CD4-positive, alpha-beta T cell treated with Interleukin-15 for 4 hours (primary cell): ENCODE measurements around the gene ANKRD29.
A peak's percentile ranks its signal among the peaks of the same experiment; 100 is the strongest.
"Not testable (repeated sequence)": the region's sequence is repeated elsewhere in the genome, so short reads cannot be mapped to it uniquely, and the experiment has no call there.

Experiments used
- DNase-seq: peaks from one replicate; pipeline ENCODE4 v3.0.0-alpha.2; 2020; ENCODE audit warnings: low spot score

ANKRD29 gene

DNA sequence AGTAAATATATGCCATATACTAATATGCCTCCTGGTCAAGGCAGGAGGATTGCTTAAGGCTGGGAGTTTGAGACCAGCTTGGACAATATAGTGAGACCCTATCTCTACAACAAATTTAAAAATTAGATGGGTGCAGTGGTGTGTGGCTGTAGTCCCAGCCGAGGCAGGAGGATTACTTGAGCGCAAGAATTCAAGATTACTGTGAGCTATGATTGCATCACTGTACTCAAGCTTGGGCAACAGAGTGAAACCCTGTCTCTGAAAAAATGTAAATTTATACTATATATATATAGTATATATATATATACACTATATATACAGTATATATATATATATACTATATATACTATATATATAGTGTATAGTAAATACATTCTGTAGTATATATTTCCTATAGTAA, 46.5 kb downstream of the ANKRD29 start:
- DNase-seq = no peak

- no peak for DNase-seq
These were observed 47.8 kb downstream of the ANKRD29 start for GRCh38 chr18:23614891-23615290.

GRCh38 chr18:23614413-23614812, 48.3 kb downstream of the ANKRD29 start:
- DNase-seq = no peak

DNA sequence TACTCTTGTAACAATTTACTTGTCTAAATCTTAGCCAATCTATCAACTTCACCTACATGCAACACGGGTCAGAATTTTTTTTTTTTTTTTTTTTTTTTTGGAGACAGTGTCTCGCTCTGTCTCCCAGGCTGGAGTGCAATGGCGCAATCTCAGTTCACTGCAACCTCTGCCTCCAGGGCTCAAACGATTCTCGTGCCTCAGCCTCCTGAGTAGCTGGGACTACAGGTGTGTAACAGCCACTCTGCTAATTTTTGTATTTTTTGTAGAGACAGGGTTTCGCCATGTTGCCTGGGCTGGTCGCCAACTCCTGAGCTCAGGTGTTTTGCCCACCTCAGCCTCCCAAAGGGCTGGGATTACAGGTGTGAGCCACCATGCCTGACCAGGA, 49.6 kb downstream of the ANKRD29 start:
- not testable (repeated sequence) for DNase-seq

DNA sequence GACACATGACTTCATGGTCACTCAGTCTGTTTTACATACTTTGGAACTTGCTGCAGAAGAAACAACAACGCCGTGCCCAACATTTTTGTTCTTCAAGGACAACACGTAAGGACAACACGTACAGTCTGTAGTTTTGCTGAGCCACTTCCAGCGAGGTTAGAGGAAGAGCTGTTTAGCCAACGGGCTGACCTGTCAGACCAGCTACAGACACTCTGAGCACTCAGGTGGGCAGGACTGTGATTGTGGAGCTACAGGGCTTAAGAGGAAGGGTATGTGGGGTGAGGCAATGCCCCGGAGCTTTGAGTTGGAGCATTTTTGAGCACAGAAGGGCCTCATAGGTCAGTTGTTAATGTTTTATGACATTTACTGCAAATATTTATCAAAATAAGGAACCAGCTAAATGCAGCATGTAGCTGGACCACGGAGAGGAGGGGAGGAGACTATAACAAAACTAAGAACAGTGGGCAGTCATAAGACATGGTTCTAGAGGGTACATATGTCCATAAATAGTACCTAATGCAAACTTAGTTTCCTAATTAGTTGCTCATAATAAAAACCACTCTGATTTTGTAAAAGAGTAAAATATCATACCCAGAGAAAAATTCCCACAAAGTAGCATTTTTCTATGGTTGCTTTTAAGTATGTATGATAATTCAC, 50.1 kb downstream of the ANKRD29 start:
- DNase-seq = no peak

GRCh38 chr18:23609390-23610023, 53.2 kb downstream of the ANKRD29 start:
- no peak for DNase-seq

DNA sequence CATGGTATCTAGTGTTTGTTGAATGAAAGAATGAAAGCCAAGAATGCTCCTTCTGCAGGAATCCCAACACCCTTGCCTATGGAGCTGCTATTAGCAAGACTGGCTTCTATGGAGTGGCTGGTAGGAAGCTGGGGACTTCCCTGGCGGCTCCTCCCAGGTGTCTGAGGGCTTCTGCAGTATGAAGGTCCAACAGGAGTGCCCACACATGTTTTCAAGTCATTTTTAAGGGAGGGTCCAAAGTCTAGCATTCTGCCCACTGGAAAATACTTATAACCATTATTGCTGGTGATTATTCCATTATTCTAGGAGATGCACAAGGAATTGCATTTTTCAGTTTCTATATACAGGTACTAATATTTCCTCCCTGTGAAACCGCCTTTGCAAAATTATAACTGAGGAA, 54.5 kb downstream of the ANKRD29 start:
- no peak for DNase-seq

- no peak for DNase-seq
These were observed 56.8 kb downstream of the ANKRD29 start for GRCh38 chr18:23605941-23606340.

- no peak for DNase-seq
These were observed 62.9 kb downstream of the ANKRD29 start for GRCh38 chr18:23599809-23600208.

DNA sequence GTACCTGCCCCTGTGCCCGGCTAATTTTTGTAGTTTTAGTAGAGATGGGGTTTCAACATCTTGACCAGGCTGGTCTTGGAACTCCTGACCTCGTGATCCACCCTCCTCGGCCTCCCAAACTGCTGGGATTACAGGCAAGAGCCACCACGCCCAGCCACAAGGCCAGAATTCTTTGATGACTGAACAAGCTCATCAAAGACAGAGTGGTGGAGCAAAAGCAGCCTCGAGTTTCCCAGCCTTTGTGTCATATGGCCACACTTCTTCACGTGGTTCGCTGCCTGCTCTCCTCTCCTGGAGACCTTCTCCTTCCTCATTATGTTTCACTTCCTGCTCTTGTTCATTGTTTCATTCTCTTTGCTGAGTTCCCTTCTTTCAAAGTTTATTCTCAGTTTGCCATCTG, 66.5 kb downstream of the ANKRD29 start:
- no peak for DNase-seq

DNA sequence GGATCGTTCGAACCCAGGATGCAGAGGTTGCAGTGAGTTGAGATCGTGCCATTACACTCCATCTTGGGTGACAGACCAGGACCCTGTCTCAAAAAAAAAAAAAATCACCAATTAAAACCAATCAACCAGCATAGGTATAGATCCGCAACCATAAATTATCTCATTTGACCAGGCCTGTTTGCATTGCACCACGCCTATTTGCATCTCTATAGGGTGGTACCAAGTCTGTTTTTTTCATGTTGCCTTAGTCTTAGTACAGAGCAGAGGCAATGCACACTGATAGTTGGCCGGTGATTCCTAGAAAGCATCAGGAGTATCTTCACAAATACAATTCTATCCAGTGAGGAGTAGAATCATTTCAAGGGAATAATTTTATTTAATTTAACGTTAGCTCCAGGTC, 67.1 kb downstream of the ANKRD29 start:
- no peak for DNase-seq

DNA sequence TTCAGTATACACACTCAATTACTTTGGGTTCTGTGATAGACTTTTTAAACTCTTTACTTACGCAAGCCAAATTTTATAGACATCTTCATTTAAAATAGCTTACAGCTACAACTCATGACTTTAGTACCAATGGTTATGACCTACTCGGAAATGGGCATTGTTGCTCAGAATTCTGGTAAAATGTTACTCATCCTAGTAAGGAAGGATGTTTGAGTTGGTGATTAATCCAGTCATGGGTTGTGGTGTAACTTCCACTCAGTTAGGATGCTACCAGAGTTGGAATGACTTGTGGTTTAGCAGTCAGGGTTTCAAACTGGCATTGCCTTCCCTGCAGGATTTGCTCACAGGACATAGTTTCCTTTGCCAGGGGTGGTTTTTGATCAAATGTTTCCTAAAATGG, 69.0 kb downstream of the ANKRD29 start:
- no peak for DNase-seq

DNA sequence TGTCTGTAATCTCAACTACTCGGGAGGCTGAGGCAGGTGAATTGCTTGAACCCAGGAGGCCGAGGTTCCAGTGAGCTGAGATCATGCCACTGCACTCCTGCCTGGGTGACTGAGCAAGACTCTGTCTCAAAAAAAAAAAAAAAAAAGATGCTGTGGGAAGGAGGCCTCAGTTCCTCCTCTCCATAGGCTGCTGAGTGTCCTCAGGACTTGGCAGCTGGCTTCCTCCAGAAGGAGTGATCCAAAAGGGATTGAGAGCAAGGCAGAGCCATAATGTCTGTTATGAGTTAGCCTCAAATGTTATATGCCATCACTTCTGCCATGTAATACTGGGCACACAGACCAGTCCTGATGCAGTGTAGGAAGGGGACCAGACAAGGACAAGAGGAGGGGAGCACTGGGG, 69.8 kb downstream of the ANKRD29 start:
- no peak for DNase-seq

DNA sequence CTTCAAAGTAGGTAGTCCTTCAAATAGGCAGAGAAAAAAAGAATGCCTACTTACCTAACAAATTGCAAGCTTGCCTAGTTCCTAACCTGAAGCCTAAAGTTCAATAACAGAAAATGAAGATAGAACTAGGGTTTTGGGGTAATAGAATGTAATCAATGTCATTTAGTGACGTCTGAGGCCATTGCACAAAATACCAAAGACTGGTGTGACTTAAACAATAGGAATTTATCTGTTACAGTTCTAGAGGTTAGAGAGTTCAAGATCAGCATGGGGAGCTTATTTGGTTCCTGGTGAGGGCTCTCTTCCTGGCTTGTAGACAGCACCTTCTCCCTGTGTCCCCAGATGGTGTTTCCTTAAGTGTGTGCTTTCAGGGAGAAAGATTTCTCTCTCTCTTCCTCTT, 71.7 kb downstream of the ANKRD29 start:
- no peak for DNase-seq

- no peak for DNase-seq
These were observed 73.7 kb downstream of the ANKRD29 start for GRCh38 chr18:23588836-23589560.

DNA sequence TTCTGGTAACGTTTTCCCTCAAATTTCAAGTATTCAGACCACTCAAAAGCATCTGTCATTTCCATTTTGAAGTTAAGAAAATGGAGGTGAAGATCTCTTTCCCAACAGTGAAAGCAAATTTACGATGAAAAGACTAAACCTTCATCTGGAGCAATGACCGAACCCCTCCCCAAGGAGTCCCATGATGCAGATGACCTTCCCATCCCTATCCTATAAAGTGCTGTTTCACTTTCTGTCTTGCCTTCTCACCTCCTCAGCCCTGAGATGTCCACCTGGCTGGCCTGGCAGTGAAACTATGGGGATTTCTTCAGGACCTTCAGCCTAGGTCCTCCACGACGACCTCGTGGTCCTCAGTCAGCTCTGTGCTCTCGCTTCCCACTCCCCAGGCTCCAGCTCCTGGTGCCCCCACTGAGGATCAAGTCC, 75.5 kb downstream of the ANKRD29 start:
- DNase-seq = no peak

DNA sequence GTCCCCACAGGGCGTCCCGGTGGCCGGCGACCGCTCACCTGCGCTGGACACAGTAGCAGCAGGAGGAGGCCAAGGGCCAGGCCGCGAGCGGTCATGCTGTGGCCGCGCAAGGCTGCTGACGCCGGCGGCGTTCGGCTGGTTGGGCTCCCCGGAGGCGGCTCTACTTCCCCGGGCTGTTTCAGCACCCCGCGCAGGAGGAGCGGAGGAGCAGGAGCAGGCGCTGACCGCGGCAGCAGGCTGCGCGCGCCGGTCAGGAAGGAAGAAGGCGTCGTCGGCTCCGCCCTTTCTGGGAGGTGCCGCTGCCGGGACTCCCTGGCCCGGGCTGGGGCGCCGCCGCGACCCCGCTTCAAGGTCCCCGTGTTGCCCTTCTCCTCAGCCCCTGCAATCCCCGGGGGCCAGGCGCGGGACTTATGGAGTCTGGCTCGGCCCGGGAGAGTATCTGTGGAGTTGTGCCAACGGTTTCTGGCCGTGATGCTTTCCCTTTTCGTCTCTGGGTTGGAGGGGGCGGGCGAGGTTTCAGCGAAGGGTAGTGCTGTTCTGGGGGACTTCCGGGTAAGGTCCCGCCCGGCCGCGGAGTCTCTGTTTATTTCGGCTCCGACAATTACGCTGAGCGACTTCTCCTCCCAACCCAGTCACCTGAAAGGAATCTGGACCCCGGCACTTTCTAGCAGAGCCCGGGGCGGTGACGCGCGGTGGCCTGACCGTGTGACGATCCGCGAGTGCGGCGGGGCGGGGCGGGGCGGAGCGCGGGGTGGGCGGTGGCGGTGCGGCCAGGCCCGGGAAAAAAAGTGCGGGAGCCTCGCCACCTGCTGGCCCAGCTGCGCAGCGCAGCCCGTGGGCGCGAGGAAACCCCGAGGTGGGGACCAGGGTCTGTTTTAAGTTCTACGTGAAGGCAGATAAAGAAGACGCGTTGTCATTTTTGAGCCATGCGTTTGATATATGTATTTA, 76.2 kb downstream of the ANKRD29 start, which contains the start of gene NPC1:
TSS of gene NPC1 (minus strand) at position 258 of the 948 bp plus-strand sequence. CDS start at position 95, 163 bp downstream.
- peak; percentile 90 for DNase-seq

- DNase-seq = no peak
These were observed 76.8 kb downstream of the ANKRD29 start for GRCh38 chr18:23585897-23586248.

DNA sequence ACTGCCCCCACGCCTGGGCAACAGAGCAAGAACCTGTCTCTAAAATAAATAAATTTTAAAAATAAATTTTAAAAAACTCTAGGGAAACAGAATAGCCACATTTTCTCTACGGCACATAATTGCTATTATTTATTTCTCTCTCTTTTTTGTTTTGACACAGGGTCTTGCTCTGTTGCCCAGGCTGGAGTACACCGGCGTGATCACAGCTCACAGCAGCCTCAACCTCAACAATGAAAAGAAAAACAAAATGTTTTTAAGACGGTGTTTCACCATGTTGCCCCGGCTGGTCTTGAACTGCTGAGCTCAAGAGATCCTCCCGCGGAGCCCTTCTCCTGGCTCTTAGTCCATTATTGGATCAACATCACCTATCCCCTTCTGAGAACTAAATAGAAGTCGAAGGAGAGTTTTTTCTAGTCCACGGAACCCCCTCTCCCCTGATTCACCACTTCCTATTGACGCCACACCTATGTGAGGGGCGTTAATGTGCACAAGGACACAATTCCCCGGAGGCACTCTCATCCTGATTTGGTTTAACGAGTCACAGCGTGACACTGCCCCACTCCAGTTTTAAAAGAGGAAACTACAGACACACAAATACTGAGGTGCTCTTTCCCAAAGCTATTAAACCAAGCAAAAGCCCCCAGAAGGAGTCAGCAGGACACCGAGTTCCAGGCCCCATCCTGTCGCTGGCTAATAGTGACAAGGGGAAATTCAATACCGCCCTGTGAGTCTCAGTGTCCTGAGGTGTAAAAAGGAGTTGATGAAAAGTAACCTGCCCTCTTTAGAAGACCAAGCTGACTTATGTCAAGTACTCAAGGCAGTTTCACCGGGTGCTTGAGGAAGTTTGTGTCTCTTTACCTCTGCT, 77.5 kb downstream of the ANKRD29 start:
- DNase-seq = peak; percentile 36

GRCh38 chr18:23584019-23584983, 78.4 kb downstream of the ANKRD29 start:
- no peak for DNase-seq
